ENCODE measurements around the gene LSM14A.

LSM14A gene

GRCh38 chr19:34224996-34225658 lies 52.8 kb downstream of the LSM14A start:
- no peak for TF ChIP-seq CTCF (IDR thresholded peaks at IDR 0.05)
- H3K4me1 Mint-ChIP-seq: no peaks in the 10 kb centered on the region
- H3K27me3 Mint-ChIP-seq (ENCODE audit: low read depth, poor library complexity): no peaks in the 10 kb centered on the region
- no peak for DNase-seq
- no peaks in the 10 kb centered on the region for H3K9me3 Mint-ChIP-seq
- peak overlapping the region; percentile 6 for H3K27ac Mint-ChIP-seq
- peaks cover 88% of the 10 kb centered on the region for H3K36me3 Mint-ChIP-seq (ENCODE audit: low read depth)
- H3K4me3 Mint-ChIP-seq: no peak overlapping the region

DNA sequence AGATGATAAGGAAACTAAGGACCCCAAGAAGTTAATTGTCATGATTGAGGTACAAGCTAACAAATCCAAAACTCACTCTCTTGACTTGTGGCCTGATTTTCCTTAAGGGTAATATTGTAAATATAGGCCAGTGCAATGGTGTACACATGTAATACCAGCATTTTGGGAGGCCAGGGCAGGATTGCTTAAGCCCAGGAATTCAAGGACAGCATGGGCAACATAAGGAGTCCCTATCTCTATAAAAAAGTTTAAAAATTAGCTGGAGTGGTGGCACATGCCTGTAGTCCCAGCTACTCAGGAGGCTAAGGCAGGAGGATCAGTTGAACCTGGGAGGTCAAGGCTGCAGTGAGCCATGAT lies 53.3 kb downstream of the LSM14A start:
- Mint-ChIP-seq H3K27ac (no peak overlapping the region), H3K4me3 (no peak overlapping the region), H3K4me1 (no peaks in the 10 kb centered on the region), H3K36me3 (ENCODE audit: low read depth) (peaks cover 85% of the 10 kb centered on the region), H3K9me3 (no peaks in the 10 kb centered on the region), H3K27me3 (ENCODE audit: low read depth, poor library complexity) (no peaks in the 10 kb centered on the region)
- TF ChIP-seq CTCF (IDR thresholded peaks at IDR 0.05): no peak
- no peak for DNase-seq

DNA sequence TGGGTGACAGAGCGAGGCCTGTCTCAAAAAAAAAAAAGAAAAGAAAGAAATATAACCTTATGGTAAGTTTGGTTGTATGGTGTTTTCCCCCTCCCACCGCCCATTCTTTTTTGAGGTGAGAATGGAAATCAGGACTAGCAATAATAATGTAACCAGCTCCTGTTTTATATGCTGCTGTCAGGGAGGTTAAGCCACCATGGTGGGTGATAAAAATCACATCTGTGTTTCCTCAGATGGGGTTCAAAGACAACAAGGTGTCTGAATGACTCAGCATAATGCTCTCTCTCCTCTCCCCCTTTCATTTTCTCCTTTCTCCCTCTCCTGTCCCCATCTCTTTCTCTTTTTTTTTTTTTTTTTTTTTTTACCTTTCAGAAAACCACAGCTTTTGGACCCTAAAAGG lies 53.7 kb downstream of the LSM14A start:
- Mint-ChIP-seq H3K4me3 (no peak overlapping the region), H3K36me3 (ENCODE audit: low read depth) (peaks cover 86% of the 10 kb centered on the region), H3K9me3 (no peaks in the 10 kb centered on the region), H3K4me1 (no peaks in the 10 kb centered on the region), H3K27me3 (ENCODE audit: low read depth, poor library complexity) (no peaks in the 10 kb centered on the region), H3K27ac (peak overlapping the region; percentile 36)
- TF ChIP-seq CTCF (IDR thresholded peaks at IDR 0.05): no peak
- DNase-seq: no peak

DNA sequence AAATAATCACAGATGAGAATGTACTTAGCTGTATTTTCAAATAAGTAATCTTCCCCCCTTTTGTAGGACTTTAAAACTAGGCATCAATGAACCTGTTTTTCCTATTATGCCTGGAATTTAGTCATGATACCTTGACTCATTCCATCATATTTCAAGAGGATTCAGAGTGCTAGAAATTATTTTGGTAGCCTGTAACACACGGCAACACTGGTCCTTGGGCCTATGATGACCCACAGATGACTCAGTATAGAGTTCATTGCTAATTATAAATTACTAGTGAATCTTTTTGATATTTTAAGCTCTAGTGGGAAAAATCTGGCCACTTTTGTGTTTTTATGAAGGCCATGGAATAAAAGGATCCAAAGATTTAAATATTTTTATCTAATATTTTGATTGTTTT lies 56.0 kb downstream of the LSM14A start:
- no peak for TF ChIP-seq CTCF (IDR thresholded peaks at IDR 0.05)
- Mint-ChIP-seq H3K36me3 (ENCODE audit: low read depth) (peaks cover 72% of the 10 kb centered on the region), H3K27ac (no peak overlapping the region), H3K27me3 (ENCODE audit: low read depth, poor library complexity) (no peaks in the 10 kb centered on the region), H3K9me3 (no peaks in the 10 kb centered on the region), H3K4me3 (no peak overlapping the region), H3K4me1 (no peaks in the 10 kb centered on the region)
- no peak for DNase-seq

GRCh38 chr19:34228762-34229161 lies 56.5 kb downstream of the LSM14A start:
- Mint-ChIP-seq H3K36me3 (ENCODE audit: low read depth) (peaks cover 68% of the 10 kb centered on the region), H3K4me1 (no peaks in the 10 kb centered on the region), H3K27me3 (ENCODE audit: low read depth, poor library complexity) (no peaks in the 10 kb centered on the region), H3K4me3 (no peak overlapping the region), H3K27ac (no peak overlapping the region), H3K9me3 (no peaks in the 10 kb centered on the region)
- no peak for TF ChIP-seq CTCF (IDR thresholded peaks at IDR 0.05)
- no peak for DNase-seq

DNA sequence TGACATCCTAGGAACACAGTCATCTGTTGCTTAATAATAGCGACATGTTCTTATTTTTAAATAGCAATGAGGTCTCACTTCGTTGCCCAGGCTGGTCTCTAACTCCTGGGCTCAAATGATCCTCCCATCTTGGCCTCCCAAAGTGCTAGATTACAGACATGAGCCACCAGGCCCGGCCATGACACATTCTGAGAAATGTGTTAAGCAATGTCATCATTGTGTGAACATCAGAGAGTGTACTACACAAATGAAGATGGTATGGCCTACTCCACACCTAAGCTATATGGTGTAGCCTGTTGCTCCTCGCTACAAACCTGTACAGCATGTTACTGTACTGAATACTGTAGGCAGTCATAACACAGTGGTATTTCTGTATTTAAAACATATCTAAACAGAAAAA lies 57.4 kb downstream of the LSM14A start:
- DNase-seq: no peak
- Mint-ChIP-seq H3K27ac (peak overlapping the region; percentile 59), H3K9me3 (no peaks in the 10 kb centered on the region), H3K36me3 (ENCODE audit: low read depth) (peaks cover 67% of the 10 kb centered on the region), H3K27me3 (ENCODE audit: low read depth, poor library complexity) (no peaks in the 10 kb centered on the region), H3K4me1 (no peaks in the 10 kb centered on the region), H3K4me3 (no peak overlapping the region)
- no peak for TF ChIP-seq CTCF (IDR thresholded peaks at IDR 0.05)

Measured in nephron progenitor cell (in vitro differentiated cells).